Measurements from ENCODE around the gene PARPBP.
"Not testable (repeated sequence)": the region's sequence is repeated elsewhere in the genome, so short reads cannot be mapped to it uniquely, and the experiment has no call there.

- TF ChIP-seq POLR2A, CTCF, EP300 (IDR thresholded peaks at IDR 0.05): not testable (repeated sequence)
These were observed 30.7 kb upstream of the PARPBP start for GRCh38 chr12:102089228-102089835.
